GM13977 (cell line): ENCODE data around the gene NDP.

Experiments
- DNase-seq: peaks from one replicate; pipeline ENCODE4 v3.0.0; 2012; ENCODE audit warnings: low spot score
- in situ Hi-C: fragments of 300-500 bp; cut with MboI; formaldehyde crosslinking; loops from one replicate; pipeline ENCODE4 v1.12.0; 2022; ENCODE audit warnings: low sequenced_read_pairs, low pct_unique_long_range_greater_than_20kb, mixed read lengths, inconsistent platforms; ENCODE audit not compliant: unreplicated experiment
- TF ChIP-seq, protein P1 (sequence below): IDR thresholded peaks from 2 replicates; pipeline ENCODE4 v1.5.1; 2012; ENCODE audit warnings: mild to moderate bottlenecking, control low read depth; ENCODE audit not compliant: insufficient read depth; ENCODE audit errors: extremely low read depth, missing control alignments

The NDP gene, protein sequence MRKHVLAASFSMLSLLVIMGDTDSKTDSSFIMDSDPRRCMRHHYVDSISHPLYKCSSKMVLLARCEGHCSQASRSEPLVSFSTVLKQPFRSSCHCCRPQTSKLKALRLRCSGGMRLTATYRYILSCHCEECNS

DNA sequence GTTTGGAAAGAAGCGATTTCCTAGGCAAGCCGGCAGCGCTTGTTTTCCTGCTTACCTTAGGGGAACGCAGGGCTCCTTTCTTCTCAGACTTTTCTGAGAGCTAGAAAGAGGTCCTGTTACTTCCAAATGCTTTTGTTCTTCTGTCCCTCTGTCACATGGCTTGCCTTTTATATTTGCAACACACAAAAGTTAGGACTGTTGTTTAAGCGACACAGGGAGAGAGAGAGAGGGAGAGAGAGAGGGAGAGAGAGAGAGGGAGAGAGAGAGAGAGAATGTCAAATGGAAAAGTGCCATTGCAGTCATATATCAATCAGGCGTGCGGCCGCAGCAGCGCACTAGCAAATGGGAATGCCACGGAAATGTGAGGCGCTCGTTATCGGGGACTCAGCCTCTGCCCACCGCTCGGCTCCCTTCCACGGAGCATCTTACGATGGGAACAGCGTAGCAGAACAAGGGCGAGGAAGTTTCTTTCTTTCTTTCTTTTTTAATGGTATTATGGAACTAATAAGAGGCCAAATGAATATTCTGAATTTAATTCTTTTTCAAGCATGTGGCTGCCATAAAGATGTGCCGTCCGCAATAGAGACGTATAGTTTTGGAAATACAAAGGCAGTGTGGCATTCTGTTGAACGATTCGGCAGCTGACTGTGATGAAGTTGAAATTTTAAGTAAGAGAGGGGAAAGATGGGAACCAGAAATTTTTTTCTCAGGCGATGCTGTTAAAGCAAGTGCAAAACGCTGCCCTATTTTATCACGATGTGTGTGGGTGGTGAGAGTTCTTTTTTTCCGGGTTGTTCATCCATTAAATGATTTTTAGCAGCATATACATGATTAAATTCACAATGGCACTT, at the start of gene NDP:
Gene NDP, minus strand, starts transcription at position 142 of the 851 bp plus-strand sequence. CDS start 14,745 bp downstream, outside the sequence.
- no peak for DNase-seq
- TF ChIP-seq, protein P1, sequence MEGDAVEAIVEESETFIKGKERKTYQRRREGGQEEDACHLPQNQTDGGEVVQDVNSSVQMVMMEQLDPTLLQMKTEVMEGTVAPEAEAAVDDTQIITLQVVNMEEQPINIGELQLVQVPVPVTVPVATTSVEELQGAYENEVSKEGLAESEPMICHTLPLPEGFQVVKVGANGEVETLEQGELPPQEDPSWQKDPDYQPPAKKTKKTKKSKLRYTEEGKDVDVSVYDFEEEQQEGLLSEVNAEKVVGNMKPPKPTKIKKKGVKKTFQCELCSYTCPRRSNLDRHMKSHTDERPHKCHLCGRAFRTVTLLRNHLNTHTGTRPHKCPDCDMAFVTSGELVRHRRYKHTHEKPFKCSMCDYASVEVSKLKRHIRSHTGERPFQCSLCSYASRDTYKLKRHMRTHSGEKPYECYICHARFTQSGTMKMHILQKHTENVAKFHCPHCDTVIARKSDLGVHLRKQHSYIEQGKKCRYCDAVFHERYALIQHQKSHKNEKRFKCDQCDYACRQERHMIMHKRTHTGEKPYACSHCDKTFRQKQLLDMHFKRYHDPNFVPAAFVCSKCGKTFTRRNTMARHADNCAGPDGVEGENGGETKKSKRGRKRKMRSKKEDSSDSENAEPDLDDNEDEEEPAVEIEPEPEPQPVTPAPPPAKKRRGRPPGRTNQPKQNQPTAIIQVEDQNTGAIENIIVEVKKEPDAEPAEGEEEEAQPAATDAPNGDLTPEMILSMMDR, result no peak
- in situ Hi-C loops, result no loop called here

DNA sequence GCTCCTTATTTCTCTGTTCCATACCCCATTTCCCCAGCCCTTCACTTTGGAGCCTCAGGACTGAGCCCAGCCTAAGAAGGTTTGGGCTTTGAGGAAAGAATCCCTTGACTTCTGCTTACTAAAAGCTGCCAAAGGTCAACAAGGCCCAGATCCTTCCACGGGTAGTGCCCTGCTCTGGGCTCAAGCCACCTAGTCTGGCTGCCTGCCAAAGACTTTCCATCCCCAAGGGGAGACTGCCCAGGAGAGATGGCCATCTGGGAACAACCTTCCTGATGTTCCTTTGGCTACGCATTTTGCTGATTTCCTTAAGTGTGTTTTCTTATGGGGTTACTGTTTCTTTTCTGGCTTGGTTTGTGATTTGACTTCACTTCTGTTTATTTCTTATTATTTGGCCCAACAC, 49.8 kb upstream of the NDP start:
- TF ChIP-seq, protein P1, result no peak
- in situ Hi-C loops, result no loop called here
- DNase-seq, result no peak

- in situ Hi-C loops, result no loop called here
- no peak for DNase-seq
- TF ChIP-seq, protein P1, result no peak
Observed at GRCh38 chrX:44020693-44021092, 47.5 kb upstream of the NDP start.

DNA sequence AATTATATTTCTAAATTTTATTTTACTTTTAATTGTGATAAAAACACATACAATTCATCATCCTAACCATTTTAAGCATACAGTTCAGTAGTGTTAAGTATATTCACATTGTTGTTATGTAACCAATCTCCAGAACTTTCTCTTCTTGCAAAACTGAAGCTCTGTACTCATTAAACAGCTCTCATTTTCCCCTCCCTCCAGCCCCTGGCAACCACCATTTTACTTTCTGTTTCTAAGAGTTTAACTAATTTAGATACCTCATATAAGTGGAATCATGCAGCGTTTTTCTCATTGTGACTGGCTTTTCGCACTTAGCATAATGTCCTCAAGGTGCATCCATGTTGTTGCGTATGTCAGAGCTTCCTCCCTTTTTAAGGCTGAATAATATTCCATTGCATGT, 46.7 kb upstream of the NDP start:
- TF ChIP-seq, protein P1, result no peak
- DNase-seq, result no peak
- in situ Hi-C loops, result no loop called here

GRCh38 chrX:44017676-44018075, 44.5 kb upstream of the NDP start:
- no peak for DNase-seq
- TF ChIP-seq, protein P1, result no peak
- in situ Hi-C loops, result no loop called here

- in situ Hi-C loops, result no loop called here
- TF ChIP-seq, protein P1, result no peak
- no peak for DNase-seq
Observed at GRCh38 chrX:44016906-44017305, 43.7 kb upstream of the NDP start.
